Activated B cell treated with CpG ODN at 0.5 μM for 24 hours (primary cell): ENCODE results near the gene ITGA11. TPM values are rescaled to one million over a fixed set of nuclear protein-coding genes. Genes with fewer than 3 reads are reported as not detected.

Experiments used
- ATAC-seq: fragments of 200-7000 bp; cut with Tn5 transposase; one replicate; pipeline ENCODE4 v1.10.0; 2021; ENCODE audit warnings: low read depth, mild to moderate bottlenecking, moderate library complexity
- CTCF ChIA-PET: fragments of 350-600 bp; sonication (Branson Sonifier 250); formaldehyde crosslinking; loops from one replicate; lab custom pipeline; 2021; ENCODE audit warnings: antibody characterized with exemption; lab: Charles Lee
- POLR2A ChIA-PET: fragments of 350-600 bp; sonication (Branson Sonifier 250); formaldehyde crosslinking; loops from one replicate; lab custom pipeline; 2021; ENCODE audit warnings: antibody characterized with exemption; lab: Charles Lee
- DNase-seq: peaks from one replicate; pipeline ENCODE4 v3.0.0; 2022
- H3K27ac Mint-ChIP-seq: one replicate; pipeline ENCODE4 v1.8.0; 2020; ENCODE audit warnings: mixed read lengths
- H3K27me3 Mint-ChIP-seq: one replicate; pipeline ENCODE4 v1.8.0; 2021; ENCODE audit warnings: mixed read lengths
- H3K36me3 Mint-ChIP-seq: one replicate; pipeline ENCODE4 v1.8.0; 2021; ENCODE audit warnings: low read depth, mixed read lengths
- H3K4me1 Mint-ChIP-seq: one replicate; pipeline ENCODE4 v1.8.0; 2021; ENCODE audit warnings: mixed read lengths
- H3K4me3 Mint-ChIP-seq: one replicate; pipeline ENCODE4 v1.8.0; 2020; ENCODE audit warnings: mild to moderate bottlenecking, mixed read lengths
- H3K9me3 Mint-ChIP-seq: one replicate; pipeline ENCODE4 v1.8.0; 2020; ENCODE audit warnings: mixed read lengths
- CTCF ChIP-seq: fragments of 200-600 bp; IDR thresholded peaks from one replicate; pipeline ENCODE4 v1.8.0; 2022; ENCODE audit warnings: antibody characterized with exemption, mild to moderate bottlenecking
- intact Hi-C: fragments of 100-400 bp; cut with micrococcal nuclease; formaldehyde crosslinking; loops from one replicate; pipeline ENCODE4 v1.15.1; 2024
- total RNA-seq: library from RNA; stranded (reverse); gene quantifications from 2 replicates; pipeline ENCODE4 v1.2.3, GENCODE V29; 2022

Gene ITGA11
- total RNA-seq, 1 donor from 2014 or later: not detected

- DNase-seq (no peak), ATAC-seq (no peak)
- H3K36me3 Mint-ChIP-seq: no peaks in the 10 kb centered on the region
- ChIA-PET POLR2A (no interaction called here), CTCF (no interaction called here)
- no peak overlapping the region for H3K4me3 Mint-ChIP-seq
- intact Hi-C loops: no loop called here
- no peaks in the 10 kb centered on the region for H3K9me3 Mint-ChIP-seq
- no peak overlapping the region for H3K27ac Mint-ChIP-seq
- TF ChIP-seq CTCF: no peak
- peaks cover 2% of the 10 kb centered on the region for H3K27me3 Mint-ChIP-seq
- no peaks in the 10 kb centered on the region for H3K4me1 Mint-ChIP-seq
Observed at GRCh38 chr15:68469162-68470048, 37.4 kb upstream of the ITGA11 start.

- DNase-seq (no peak), ATAC-seq (no peak)
- POLR2A ChIA-PET: no interaction called here
- no peak overlapping the region for H3K4me3 Mint-ChIP-seq
- CTCF ChIA-PET: no interaction called here
- intact Hi-C loops: no loop called here
- no peaks in the 10 kb centered on the region for H3K36me3 Mint-ChIP-seq
- no peak overlapping the region for H3K27ac Mint-ChIP-seq
- no peaks in the 10 kb centered on the region for H3K27me3 Mint-ChIP-seq
- H3K9me3 Mint-ChIP-seq: no peaks in the 10 kb centered on the region
- TF ChIP-seq CTCF: no peak
- no peaks in the 10 kb centered on the region for H3K4me1 Mint-ChIP-seq
Observed at GRCh38 chr15:68466876-68467275, 34.9 kb upstream of the ITGA11 start.

GRCh38 chr15:68465861-68466560 is 34.0 kb upstream of the ITGA11 start:
- Mint-ChIP-seq H3K36me3 (no peaks in the 10 kb centered on the region), H3K27ac (no peak overlapping the region), H3K27me3 (no peaks in the 10 kb centered on the region), H3K4me1 (no peaks in the 10 kb centered on the region), H3K4me3 (no peak overlapping the region), H3K9me3 (no peaks in the 10 kb centered on the region)
- no peak for ATAC-seq
- CTCF ChIA-PET: no interaction called here
- TF ChIP-seq CTCF: no peak
- POLR2A ChIA-PET: no interaction called here
- intact Hi-C loops: no loop called here
- no peak for DNase-seq

GRCh38 chr15:68464448-68465090 is 32.6 kb upstream of the ITGA11 start:
- ATAC-seq (no peak), DNase-seq (no peak)
- no peaks in the 10 kb centered on the region for H3K4me1 Mint-ChIP-seq
- H3K4me3 Mint-ChIP-seq: no peak overlapping the region
- ChIA-PET POLR2A (no interaction called here), CTCF (no interaction called here)
- intact Hi-C loops: no loop called here
- no peak for TF ChIP-seq CTCF
- no peak overlapping the region for H3K27ac Mint-ChIP-seq
- peaks cover 7% of the 10 kb centered on the region for H3K9me3 Mint-ChIP-seq
- H3K27me3 Mint-ChIP-seq: no peaks in the 10 kb centered on the region
- H3K36me3 Mint-ChIP-seq: no peaks in the 10 kb centered on the region

GRCh38 chr15:68463996-68464395 is 32.0 kb upstream of the ITGA11 start:
- Mint-ChIP-seq H3K4me1 (no peaks in the 10 kb centered on the region), H3K27ac (no peak overlapping the region), H3K9me3 (peaks cover 7% of the 10 kb centered on the region), H3K36me3 (no peaks in the 10 kb centered on the region), H3K4me3 (no peak overlapping the region), H3K27me3 (no peaks in the 10 kb centered on the region)
- ATAC-seq (no peak), DNase-seq (no peak)
- intact Hi-C loops: no loop called here
- no peak for TF ChIP-seq CTCF
- ChIA-PET CTCF (no interaction called here), POLR2A (no interaction called here)
